Measurements from ENCODE around the gene CRIM1. TPM values are rescaled to one million over a fixed set of nuclear protein-coding genes. Genes with fewer than 3 reads are reported as not detected.

Gene CRIM1
- total RNA-seq, 6 experiments from 2014 or later = 731 to 946 (median 839) TPM

- peak overlapping the region; percentile 96 for H3K27ac Mint-ChIP-seq
- peaks cover 100% of the 10 kb centered on the region for H3K4me1 Mint-ChIP-seq (ENCODE audit: low read depth)
- TF ChIP-seq, protein P1, sequence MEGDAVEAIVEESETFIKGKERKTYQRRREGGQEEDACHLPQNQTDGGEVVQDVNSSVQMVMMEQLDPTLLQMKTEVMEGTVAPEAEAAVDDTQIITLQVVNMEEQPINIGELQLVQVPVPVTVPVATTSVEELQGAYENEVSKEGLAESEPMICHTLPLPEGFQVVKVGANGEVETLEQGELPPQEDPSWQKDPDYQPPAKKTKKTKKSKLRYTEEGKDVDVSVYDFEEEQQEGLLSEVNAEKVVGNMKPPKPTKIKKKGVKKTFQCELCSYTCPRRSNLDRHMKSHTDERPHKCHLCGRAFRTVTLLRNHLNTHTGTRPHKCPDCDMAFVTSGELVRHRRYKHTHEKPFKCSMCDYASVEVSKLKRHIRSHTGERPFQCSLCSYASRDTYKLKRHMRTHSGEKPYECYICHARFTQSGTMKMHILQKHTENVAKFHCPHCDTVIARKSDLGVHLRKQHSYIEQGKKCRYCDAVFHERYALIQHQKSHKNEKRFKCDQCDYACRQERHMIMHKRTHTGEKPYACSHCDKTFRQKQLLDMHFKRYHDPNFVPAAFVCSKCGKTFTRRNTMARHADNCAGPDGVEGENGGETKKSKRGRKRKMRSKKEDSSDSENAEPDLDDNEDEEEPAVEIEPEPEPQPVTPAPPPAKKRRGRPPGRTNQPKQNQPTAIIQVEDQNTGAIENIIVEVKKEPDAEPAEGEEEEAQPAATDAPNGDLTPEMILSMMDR (IDR thresholded peaks at IDR 0.05) = no peak
- peaks cover 78% of the 10 kb centered on the region for H3K36me3 Mint-ChIP-seq (ENCODE audit: low read depth)
- H3K27me3 Mint-ChIP-seq (ENCODE audit: insufficient read depth) = peaks cover 56% of the 10 kb centered on the region
- peak; percentile 83 for DNase-seq
- peaks cover 13% of the 10 kb centered on the region; the same call in 1 of the 2 replicates for H3K9me3 Mint-ChIP-seq
- peak overlapping the region; percentile 70 for H3K4me3 Mint-ChIP-seq
Measured at GRCh38 chr2:36486521-36487044, 131.0 kb downstream of the CRIM1 start.

DNA sequence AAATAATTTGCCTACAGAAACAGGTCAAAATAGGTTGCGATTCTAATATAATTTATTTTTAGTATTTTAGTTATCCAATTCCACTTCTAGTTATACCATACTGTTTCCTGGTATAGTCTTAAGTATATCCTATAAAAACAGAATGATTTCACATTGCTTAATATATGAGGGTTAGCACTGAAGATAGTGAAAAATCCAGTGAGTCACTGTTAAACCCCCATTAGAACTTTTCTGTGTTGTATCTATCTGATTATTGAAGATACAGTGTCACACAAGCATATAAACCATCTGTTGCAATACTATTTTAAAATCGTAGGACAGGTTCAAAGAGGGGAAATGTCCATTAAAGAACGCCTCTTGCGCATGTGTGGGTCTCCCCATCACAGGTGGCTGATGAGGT is 132.4 kb downstream of the CRIM1 start:
- Mint-ChIP-seq H3K4me1 (ENCODE audit: low read depth) (peaks cover 100% of the 10 kb centered on the region), H3K9me3 (peaks cover 18% of the 10 kb centered on the region), H3K27ac (peak overlapping the region; percentile 96), H3K27me3 (ENCODE audit: insufficient read depth) (peaks cover 55% of the 10 kb centered on the region), H3K4me3 (peak overlapping the region; percentile 70), H3K36me3 (ENCODE audit: low read depth) (peaks cover 76% of the 10 kb centered on the region)
- TF ChIP-seq, protein P1 (IDR thresholded peaks at IDR 0.05) = no peak
- DNase-seq = no peak

GRCh38 chr2:36489281-36489680 is 133.7 kb downstream of the CRIM1 start:
- Mint-ChIP-seq H3K27ac (peak overlapping the region; percentile 96), H3K27me3 (ENCODE audit: insufficient read depth) (peaks cover 46% of the 10 kb centered on the region), H3K4me1 (ENCODE audit: low read depth) (peaks cover 100% of the 10 kb centered on the region), H3K4me3 (peak overlapping the region; percentile 79), H3K9me3 (peaks cover 17% of the 10 kb centered on the region), H3K36me3 (ENCODE audit: low read depth) (peaks cover 68% of the 10 kb centered on the region)
- DNase-seq = peak; percentile 83
- TF ChIP-seq, protein P1 (IDR thresholded peaks at IDR 0.05) = no peak

- H3K27me3 Mint-ChIP-seq (ENCODE audit: insufficient read depth) = peaks cover 37% of the 10 kb centered on the region
- H3K27ac Mint-ChIP-seq = peak overlapping the region; percentile 96
- no peak for DNase-seq
- peaks cover 72% of the 10 kb centered on the region for H3K36me3 Mint-ChIP-seq (ENCODE audit: low read depth)
- peaks cover 97% of the 10 kb centered on the region for H3K4me1 Mint-ChIP-seq (ENCODE audit: low read depth)
- peak overlapping the region; percentile 79 for H3K4me3 Mint-ChIP-seq
- TF ChIP-seq, protein P1 (IDR thresholded peaks at IDR 0.05) = no peak
- peaks cover 17% of the 10 kb centered on the region for H3K9me3 Mint-ChIP-seq
Measured at GRCh38 chr2:36490749-36491148, 135.2 kb downstream of the CRIM1 start.

DNA sequence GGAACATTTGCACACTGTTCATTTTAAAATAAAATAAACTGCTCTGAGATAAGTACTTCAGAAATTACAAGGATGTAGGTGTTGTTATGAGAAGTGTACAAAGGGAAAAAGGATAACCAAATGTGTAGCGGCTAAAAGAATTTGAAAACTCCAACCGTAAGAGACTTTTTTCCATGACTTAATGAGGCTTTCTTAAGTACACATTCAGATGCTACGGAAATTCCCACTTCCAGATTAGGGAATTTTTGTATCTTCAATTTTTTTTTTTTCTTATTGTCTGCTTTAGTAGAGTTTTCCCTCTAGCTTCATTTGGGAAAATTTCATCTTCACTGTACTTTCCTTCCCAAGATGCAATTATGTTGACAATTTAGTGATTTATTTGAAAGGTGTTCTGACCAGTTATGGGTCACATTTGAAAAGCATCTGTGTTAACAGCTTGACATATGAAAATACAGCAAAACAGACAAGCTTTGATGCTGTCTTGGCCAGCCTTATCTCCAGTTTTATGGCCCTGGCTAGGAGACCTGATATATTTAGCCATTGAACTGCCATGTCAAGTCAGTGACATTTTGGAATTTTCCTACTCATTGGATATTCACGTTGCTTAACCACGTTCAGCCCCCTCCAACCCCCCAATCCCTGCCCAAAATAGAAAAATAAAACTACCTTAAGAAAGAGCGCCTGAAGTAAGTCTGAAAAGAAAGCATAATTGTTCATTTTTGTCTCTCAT is 136.8 kb downstream of the CRIM1 start:
- Mint-ChIP-seq H3K9me3 (peaks cover 17% of the 10 kb centered on the region), H3K36me3 (ENCODE audit: low read depth) (peaks cover 78% of the 10 kb centered on the region), H3K27ac (peak overlapping the region; percentile 96), H3K27me3 (ENCODE audit: insufficient read depth) (peaks cover 38% of the 10 kb centered on the region), H3K4me1 (ENCODE audit: low read depth) (peaks cover 96% of the 10 kb centered on the region), H3K4me3 (peak overlapping the region; percentile 30; the same call in 1 of the 2 replicates)
- no peak for DNase-seq
- TF ChIP-seq, protein P1 (IDR thresholded peaks at IDR 0.05) = no peak

All from HFFc6 (cell line).